Measurements from ENCODE around the gene HEMK1.

Gene HEMK1

GRCh38 chr3:50635066-50635465 is 65.7 kb downstream of the HEMK1 start:
- Histone ChIP-seq H3K4me1 (ENCODE audit: insufficient read depth, low read length, poor library complexity, severe bottlenecking) (peaks cover 62% of the 10 kb centered on the region), H3K79me2 (ENCODE audit: insufficient read depth, low read length) (peaks cover 99% of the 10 kb centered on the region), H3K9ac (ENCODE audit: low read depth, low read length, poor library complexity, severe bottlenecking) (no peak overlapping the region), H3K36me3 (ENCODE audit: insufficient read depth, low read length) (peaks cover 20% of the 10 kb centered on the region; the same call in 1 of the 2 replicates), H2AFZ (ENCODE audit: low read length) (no peak overlapping the region), H3K27me3 (ENCODE audit: insufficient read depth, low read length, poor library complexity, severe bottlenecking) (no peaks in the 10 kb centered on the region), H3K9me3 (ENCODE audit: insufficient read depth, low read depth, low read length) (no peaks in the 10 kb centered on the region), H3K4me2 (ENCODE audit: low read depth, low read length, poor library complexity, severe bottlenecking) (no peak overlapping the region), H3K4me3 (ENCODE audit: low read length, poor library complexity, severe bottlenecking) (no peak overlapping the region), H3F3A (ENCODE audit: low read depth) (peaks cover 16% of the 10 kb centered on the region; the same call in 1 of the 2 replicates), H3K9me2 (replicated peaks; ENCODE audit: low read depth, low read length) (no peaks in the 10 kb centered on the region), H4K20me1 (ENCODE audit: insufficient read depth, low read length, poor library complexity, severe bottlenecking) (peaks cover 64% of the 10 kb centered on the region)
- TF ChIP-seq EZH2phosphoT487 (IDR thresholded peaks at IDR 0.05; ENCODE audit: borderline replicate concordance): no peak
- TF ChIP-seq, protein P1, sequence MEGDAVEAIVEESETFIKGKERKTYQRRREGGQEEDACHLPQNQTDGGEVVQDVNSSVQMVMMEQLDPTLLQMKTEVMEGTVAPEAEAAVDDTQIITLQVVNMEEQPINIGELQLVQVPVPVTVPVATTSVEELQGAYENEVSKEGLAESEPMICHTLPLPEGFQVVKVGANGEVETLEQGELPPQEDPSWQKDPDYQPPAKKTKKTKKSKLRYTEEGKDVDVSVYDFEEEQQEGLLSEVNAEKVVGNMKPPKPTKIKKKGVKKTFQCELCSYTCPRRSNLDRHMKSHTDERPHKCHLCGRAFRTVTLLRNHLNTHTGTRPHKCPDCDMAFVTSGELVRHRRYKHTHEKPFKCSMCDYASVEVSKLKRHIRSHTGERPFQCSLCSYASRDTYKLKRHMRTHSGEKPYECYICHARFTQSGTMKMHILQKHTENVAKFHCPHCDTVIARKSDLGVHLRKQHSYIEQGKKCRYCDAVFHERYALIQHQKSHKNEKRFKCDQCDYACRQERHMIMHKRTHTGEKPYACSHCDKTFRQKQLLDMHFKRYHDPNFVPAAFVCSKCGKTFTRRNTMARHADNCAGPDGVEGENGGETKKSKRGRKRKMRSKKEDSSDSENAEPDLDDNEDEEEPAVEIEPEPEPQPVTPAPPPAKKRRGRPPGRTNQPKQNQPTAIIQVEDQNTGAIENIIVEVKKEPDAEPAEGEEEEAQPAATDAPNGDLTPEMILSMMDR (conservative IDR thresholded peaks at IDR 0.05; ENCODE audit: low read length): no peak

GRCh38 chr3:50637011-50637410 is 67.7 kb downstream of the HEMK1 start:
- Histone ChIP-seq H3K36me3 (ENCODE audit: insufficient read depth, low read length) (peaks cover 40% of the 10 kb centered on the region), H3K9me3 (ENCODE audit: insufficient read depth, low read depth, low read length) (no peaks in the 10 kb centered on the region), H3K27me3 (ENCODE audit: insufficient read depth, low read length, poor library complexity, severe bottlenecking) (no peaks in the 10 kb centered on the region), H3K4me3 (ENCODE audit: low read length, poor library complexity, severe bottlenecking) (no peak overlapping the region), H2AFZ (ENCODE audit: low read length) (no peak overlapping the region), H3F3A (ENCODE audit: low read depth) (peaks cover 8% of the 10 kb centered on the region; the same call in 1 of the 2 replicates), H3K9me2 (replicated peaks; ENCODE audit: low read depth, low read length) (no peaks in the 10 kb centered on the region), H3K9ac (ENCODE audit: low read depth, low read length, poor library complexity, severe bottlenecking) (no peak overlapping the region), H4K20me1 (ENCODE audit: insufficient read depth, low read length, poor library complexity, severe bottlenecking) (peaks cover 58% of the 10 kb centered on the region), H3K4me1 (ENCODE audit: insufficient read depth, low read length, poor library complexity, severe bottlenecking) (peaks cover 43% of the 10 kb centered on the region), H3K4me2 (ENCODE audit: low read depth, low read length, poor library complexity, severe bottlenecking) (peak overlapping the region; percentile 6), H3K79me2 (ENCODE audit: insufficient read depth, low read length) (peaks cover 83% of the 10 kb centered on the region)
- TF ChIP-seq, protein P1 (conservative IDR thresholded peaks at IDR 0.05; ENCODE audit: low read length): no peak
- no peak for TF ChIP-seq EZH2phosphoT487 (IDR thresholded peaks at IDR 0.05; ENCODE audit: borderline replicate concordance)

DNA sequence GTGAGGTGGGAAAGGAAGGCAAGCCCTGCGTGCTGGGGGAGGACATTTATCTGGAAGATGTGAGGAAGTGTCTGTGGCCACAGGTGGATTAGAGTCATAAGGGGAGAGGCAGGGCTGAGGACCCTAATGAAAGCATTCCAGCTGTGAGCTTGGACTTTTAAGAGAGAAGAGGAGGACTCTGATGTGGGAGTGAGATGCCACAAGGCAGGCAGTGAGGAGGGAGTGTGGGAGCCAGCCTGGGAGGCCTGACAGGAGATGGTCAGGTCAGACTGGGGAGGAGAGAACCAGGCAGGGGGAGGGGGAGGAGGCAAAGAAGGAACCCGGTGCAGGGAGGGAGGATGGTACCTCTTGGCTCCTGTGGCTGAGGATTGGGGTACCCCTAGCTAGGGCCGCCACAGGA is 68.6 kb downstream of the HEMK1 start:
- H3K79me2 ChIP-seq (ENCODE audit: insufficient read depth, low read length): peaks cover 75% of the 10 kb centered on the region
- H3F3A ChIP-seq (ENCODE audit: low read depth): 0 out of 2 replicates have a peak, but pooled peaks cover 1% of the 10 kb centered on the region
- no peaks in the 10 kb centered on the region for H3K27me3 ChIP-seq (ENCODE audit: insufficient read depth, low read length, poor library complexity, severe bottlenecking)
- no peaks in the 10 kb centered on the region for H3K9me2 ChIP-seq (replicated peaks; ENCODE audit: low read depth, low read length)
- H3K9ac ChIP-seq (ENCODE audit: low read depth, low read length, poor library complexity, severe bottlenecking): no peak overlapping the region
- H3K36me3 ChIP-seq (ENCODE audit: insufficient read depth, low read length): peaks cover 49% of the 10 kb centered on the region
- no peak overlapping the region for H3K4me3 ChIP-seq (ENCODE audit: low read length, poor library complexity, severe bottlenecking)
- H3K4me1 ChIP-seq (ENCODE audit: insufficient read depth, low read length, poor library complexity, severe bottlenecking): peaks cover 33% of the 10 kb centered on the region
- no peak overlapping the region for H2AFZ ChIP-seq (ENCODE audit: low read length)
- no peaks in the 10 kb centered on the region for H3K9me3 ChIP-seq (ENCODE audit: insufficient read depth, low read depth, low read length)
- H4K20me1 ChIP-seq (ENCODE audit: insufficient read depth, low read length, poor library complexity, severe bottlenecking): peaks cover 52% of the 10 kb centered on the region
- no peak overlapping the region for H3K4me2 ChIP-seq (ENCODE audit: low read depth, low read length, poor library complexity, severe bottlenecking)
- TF ChIP-seq, protein P1 (conservative IDR thresholded peaks at IDR 0.05; ENCODE audit: low read length): no peak
- TF ChIP-seq EZH2phosphoT487 (IDR thresholded peaks at IDR 0.05; ENCODE audit: borderline replicate concordance): no peak

Data from Loucy (cell line).